T-helper 1 cell treated with Interleukin-12 subunit alpha and Interleukin-12 subunit beta and Interleukin-4 antibody, amounts not matched to agents 30 ng/mL and 1 ng/mL, for 36 hours (primary cell): ENCODE data around the gene PHYKPL. TPM values are rescaled to one million over a fixed set of nuclear protein-coding genes. Genes with fewer than 3 reads are reported as not detected.

ENCODE experiments used
- intact Hi-C: fragments of 100-400 bp; cut with micrococcal nuclease; formaldehyde crosslinking; loops from one replicate; pipeline ENCODE4 v1.15.1; 2024
- total RNA-seq: library from RNA; stranded (reverse); gene quantifications from 2 replicates; pipeline ENCODE4 v1.2.3, GENCODE V29; 2022

The PHYKPL gene
- total RNA-seq, 1 donor from 2014 or later: 182 TPM

DNA sequence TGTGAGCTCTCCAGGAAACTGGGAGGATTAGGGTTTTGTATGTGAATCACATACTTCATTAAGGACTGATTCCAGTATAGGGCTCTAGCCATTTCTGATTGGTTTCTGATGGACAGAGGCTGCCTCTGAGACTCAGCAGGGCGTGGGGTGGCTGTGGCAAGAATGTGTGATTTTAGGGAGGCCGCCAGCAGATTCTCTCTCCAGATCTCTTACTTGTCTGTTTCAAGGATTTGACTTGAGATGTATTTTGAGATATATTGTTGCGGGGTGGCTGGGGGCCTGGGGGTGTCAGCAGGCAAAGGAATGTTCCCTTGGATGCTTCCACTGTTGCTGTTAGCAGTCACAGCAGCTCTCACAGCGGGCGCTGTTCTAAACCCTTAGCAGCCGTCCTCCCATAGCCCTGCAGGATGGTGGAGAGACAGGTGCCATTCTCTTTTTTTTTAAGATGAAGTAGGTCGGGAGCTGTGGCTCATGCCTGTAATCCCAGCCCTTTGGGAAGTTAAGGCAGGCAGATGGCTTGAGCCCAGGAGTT is 36.3 kb downstream of the PHYKPL start:
- intact Hi-C loops: no loop called here

DNA sequence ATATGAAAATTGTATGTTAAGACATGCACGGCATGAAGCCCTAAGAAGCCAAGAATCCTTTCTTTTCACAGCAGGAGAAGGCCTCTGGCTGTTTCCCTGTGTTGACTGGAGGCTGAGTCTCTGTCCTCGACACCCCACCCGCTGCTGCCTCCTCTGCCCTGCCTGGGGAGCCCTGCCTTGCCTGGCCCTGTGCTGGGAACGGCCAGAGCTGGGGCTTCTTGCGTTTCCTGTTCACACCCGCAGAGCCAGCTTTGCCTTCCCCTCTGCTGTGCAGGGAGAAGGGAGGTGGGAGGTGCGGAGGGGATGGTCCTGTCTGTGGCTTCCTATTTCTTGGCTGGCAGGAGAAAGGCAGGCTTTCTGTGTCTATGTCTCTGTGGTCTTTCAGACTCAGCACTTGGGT is 38.6 kb downstream of the PHYKPL start:
- intact Hi-C loops: no loop called here

DNA sequence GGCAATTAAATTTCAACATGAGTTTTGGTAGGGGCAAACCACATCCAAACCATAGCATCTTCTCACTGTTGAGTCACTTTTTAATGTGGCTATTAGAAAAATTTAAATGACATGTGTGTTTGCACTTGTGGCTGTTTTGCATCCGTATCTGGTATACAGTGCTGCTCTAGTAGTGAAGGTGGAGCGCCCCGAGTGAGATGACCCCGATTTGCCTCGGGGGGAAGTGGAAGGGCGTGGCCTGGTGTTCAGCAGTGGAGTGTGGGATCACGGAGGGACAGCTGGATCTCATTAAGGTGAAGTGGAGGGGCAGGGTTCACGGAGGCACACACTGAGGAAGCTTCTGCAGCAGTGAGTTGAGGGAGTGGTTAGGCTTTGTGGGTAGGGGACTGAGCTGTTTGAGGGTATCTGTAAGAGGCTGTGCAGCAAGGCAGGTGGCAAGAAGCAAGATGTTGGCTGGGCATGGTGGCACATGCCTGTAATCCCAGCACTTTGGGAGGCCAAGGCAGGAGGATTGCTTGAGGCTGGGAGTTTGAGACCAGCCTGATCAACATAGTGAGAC is 39.3 kb downstream of the PHYKPL start:
- intact Hi-C loops: no loop called here

DNA sequence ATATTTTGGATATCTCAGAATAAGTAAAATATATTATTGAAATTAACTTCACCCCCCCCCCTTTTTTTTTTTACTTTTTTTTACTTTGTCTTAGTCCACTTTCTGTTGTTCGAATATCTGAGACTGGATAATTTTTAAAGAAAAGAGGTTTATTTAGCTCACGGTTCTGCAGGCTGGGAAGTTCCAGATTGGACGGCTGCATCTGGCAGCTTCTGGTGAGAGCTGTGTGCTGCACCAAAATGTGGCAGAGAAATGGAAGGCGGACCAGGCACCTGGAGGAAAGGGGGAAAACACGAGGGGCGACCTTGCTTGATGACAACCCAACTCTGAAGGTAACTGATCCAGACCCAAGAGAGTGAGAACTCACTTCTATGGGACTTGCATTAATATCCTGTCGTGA is 39.8 kb downstream of the PHYKPL start:
- intact Hi-C loops: no loop called here

DNA sequence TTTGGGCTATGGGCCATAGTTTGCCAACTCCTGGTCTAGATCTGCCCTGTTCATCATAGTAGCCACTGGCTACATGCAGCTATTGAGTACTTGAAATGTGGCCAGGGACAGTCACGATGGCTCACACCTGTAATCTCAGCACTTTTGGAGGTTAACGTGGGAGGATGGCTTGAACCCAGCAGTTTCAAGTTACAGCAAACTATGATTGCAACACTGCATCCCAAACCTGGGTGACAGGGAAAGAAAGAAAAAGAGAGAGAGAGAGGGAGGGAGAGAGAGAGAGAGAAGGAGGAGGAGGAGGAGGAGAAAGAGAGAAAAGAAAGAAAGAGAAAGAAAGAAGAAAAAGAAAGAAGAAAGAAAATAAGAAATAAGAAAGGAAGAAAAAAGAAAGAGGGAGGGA is 40.4 kb downstream of the PHYKPL start:
- intact Hi-C loops: no loop called here

DNA sequence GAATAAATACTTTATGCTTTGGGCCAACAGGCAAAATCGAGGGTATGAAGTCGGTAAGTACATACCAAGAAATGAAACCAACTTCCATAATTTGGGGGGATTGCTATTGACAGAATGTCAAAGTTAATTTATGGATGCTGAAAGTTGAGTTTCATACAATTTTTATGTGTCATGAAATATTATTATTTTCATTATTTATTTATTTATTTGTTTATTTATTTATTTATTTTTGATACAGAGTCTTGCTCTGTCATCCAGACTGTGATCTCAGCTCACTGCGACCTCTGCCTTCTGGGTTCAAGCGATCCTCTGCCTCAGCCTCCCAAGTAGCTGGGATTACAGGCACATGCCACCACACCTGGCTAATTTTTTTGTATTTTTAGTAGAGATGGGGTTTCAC is 40.9 kb downstream of the PHYKPL start:
- intact Hi-C loops: no loop called here

DNA sequence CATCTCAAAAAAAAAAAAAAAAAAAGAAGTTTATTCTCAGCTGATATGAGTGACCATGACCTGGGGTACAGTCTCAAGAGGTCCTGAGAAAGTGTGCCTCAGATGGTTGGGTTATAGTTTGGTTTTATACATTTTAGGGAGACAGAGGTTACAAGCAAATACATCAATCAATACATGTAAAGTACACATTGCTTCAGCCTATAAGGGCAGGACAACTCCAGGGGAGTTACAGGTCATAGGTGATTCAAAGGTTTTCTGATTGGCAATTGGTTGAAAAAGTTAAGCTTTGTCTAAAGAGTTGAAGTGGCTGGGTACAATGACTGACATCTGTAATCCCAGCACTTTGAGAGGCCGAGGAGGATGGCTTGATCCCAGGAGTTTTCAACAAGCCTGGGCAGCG is 43.2 kb downstream of the PHYKPL start:
- intact Hi-C loops: no loop called here

DNA sequence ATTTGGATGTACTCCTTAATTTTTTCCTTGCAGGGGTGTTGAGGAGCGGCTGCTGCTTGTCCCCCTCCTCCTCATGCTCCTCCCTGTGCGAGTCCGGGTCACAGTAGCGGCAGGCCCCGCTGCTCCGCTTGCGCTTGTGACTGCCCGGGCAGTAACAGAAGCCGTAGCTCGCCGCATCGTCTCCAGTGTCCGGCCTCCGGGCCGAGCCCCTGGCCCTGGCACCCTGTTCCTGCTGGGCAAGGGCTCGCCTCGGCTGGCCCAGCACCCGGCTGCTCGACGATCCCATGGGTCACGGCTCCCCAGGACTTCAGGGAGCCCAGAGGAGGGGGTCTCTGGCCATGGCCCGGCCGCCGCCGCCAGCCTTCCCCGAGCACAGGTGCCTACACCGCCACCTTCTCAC is 45.6 kb downstream of the PHYKPL start, which contains the start of gene GMCL2:
GMCL2 (minus strand) TSS at position 358 of the 400 bp plus-strand sequence; CDS start at position 286, 72 bp downstream.
- intact Hi-C loops: no loop called here

DNA sequence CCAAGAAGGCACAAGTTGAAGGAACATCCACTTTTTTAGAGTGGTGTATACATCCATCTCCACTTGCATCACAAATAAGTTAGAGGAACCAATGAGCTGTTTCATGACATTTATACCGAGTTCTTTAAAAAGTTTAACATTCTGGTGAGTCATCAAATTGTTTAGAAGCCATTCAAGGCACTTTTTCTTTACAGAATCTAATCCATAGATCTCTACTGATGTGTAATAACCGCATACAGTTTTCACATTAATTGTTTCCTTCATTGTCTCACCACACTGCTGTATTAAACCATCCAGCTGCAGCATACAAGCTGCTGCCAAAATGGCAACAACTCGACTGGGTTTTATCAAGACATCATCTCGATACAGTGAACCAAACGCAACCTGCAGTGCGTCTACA is 46.2 kb downstream of the PHYKPL start:
- intact Hi-C loops: no loop called here

DNA sequence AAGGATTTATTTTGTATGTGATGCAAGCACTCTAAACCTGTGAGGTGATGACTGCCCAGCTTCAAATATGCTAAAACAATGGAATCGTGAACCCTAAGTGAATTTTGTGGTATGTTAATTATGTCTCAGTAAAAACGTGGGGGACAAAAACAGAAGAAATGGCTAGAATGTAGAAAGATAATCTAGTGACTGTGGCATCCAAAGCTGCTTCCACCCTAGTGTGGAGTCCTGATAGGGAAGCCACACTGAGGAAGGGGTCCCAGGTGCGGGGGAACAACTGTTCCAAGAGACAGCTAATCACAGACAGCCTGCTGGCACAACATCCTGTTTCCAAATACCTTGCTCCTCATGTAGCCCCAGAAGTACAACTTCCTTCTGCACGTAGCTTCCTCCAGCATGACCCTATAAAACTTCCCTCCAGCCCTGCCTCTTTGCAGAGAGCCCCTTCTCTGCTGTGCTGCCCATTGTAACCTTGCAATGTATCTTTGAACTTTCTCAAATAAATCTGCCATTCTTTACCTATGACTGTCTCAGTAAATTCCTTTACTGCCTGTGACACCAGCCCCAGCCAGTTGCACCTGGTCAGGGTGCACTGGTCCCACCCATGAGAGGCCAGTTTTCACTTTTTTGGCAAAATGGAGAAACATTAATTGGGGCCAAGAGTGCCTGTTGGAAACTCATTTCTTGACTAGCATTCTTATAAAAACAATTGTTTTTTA is 50.3 kb downstream of the PHYKPL start:
- intact Hi-C loops: no loop called here

DNA sequence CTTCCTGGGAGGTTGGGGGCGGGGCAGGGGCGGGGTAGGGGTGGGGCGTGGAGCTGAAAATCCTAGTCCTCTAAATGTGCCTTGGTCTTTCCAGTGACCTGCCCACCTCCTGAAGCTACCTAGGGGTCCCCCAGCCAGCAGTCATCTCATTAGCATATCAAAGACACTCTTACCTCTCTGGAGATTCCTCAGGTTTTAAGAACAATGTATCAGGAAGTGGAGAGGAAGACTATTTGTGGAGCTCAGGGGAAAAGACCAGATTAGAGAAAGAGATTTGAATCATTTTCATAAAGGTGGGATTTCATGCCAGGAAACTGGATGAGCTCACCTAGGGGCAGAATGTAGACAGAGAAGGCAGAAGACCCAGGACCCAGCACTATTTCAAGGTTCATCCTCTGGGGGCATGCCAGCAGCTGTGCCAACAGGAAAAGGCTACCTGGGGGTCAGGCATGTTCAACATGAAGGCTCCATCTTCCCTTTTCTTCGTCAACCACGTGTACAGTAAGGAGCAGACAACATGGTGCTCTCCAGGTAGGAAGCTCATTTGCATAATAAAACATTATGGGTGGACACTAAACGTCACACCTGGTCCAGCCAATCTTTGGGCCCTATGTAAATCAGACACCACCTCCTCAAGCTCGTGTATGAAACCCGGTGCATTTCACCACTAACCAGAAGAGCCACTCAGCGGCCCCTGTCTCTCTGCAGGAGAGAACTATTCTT is 52.3 kb downstream of the PHYKPL start:
- intact Hi-C loops: no loop called here

DNA sequence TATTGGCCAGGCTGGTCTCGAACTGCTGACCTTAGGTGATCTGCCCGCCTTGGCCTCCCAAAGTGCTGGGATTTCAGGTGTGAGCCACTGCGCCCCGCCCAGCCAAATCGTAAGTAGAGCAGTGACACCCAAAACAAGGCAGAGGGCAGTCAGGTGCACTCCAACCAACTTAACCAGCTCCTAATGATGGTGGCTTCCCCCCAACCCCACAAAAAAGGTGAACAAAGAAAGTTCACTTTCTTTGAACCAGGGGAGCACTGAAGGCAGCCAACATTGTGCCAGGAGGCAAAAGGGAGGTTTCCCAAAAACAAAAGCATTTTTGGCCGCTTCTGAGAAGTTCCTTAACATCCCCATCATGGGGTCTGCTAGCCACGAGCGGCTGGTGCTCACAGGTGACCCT is 55.0 kb downstream of the PHYKPL start:
- intact Hi-C loops: no loop called here

DNA sequence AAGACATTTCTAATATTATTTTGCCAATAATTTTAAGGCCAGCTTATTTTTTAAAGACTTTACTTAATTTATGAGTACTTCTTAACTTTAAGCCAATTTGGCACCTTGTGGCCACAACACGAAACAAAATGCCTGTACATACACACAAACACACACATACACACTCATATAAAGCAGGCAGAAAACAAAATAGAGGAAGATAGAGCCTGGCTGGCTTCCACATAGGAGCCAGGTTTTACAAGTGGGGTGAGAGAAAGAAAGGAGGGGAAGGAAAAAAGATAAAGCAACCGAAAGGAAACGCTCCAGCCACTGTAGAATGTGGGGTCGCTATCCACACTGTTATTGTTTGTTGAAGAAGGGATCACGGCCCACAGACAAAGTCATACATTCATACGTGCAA is 55.8 kb downstream of the PHYKPL start:
- intact Hi-C loops: no loop called here

DNA sequence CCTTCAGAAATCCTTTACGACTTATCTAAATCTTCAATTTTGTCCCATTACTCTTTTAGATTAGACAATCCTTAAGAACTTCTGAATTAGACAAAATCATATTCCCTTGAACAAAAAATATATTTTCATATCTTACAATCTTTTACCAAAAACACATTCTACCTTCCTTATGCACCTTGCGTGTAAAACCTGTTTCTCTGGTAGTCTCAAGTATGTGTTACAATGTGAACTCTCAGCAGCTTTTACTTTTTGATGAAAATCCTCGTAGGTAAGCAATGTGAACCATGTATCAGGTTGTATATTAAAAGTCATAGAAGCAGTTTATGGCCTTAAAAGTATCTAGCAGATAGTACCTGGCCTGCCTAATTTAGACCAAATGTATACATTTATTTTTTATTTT is 58.1 kb downstream of the PHYKPL start:
- intact Hi-C loops: no loop called here

DNA sequence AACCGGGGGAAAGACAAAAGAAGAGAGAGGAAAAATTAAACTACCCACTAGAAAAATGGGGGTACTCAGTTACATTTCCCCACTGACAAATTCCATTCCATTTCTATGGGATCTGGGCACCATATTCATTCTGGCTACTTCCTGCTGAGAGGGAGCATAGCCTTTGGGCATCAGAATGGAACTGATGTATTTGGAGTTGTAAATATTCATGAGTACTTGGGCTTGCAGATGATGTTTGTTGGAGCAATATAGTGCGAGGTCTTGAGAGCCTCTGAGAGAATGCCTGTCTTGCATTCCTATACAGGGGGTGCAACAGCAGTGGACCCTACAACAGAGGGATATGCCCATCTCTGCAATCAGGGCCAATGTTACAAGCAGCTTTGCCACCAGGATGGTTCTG is 62.1 kb downstream of the PHYKPL start:
- intact Hi-C loops: no loop called here

DNA sequence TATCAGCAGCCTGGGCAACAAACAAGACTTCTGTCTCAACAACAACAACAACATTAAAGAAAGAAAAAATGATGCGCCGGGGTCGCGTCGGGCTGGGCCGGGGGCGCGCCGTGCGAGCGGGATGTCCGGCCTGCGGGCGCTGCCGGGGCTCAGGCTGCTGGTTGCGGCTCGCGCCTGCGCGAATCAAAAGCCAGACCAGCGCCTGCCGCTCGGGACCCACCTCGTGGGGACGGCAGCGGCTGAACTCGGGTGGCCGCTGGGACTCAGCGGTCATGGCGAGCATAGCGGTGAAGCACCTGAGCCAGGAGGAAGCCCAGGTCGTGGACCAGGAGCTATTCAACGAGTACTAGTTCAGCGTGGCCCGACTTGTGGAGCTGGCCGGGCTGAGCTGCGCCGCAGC is 67.0 kb downstream of the PHYKPL start:
- intact Hi-C loops: no loop called here

DNA sequence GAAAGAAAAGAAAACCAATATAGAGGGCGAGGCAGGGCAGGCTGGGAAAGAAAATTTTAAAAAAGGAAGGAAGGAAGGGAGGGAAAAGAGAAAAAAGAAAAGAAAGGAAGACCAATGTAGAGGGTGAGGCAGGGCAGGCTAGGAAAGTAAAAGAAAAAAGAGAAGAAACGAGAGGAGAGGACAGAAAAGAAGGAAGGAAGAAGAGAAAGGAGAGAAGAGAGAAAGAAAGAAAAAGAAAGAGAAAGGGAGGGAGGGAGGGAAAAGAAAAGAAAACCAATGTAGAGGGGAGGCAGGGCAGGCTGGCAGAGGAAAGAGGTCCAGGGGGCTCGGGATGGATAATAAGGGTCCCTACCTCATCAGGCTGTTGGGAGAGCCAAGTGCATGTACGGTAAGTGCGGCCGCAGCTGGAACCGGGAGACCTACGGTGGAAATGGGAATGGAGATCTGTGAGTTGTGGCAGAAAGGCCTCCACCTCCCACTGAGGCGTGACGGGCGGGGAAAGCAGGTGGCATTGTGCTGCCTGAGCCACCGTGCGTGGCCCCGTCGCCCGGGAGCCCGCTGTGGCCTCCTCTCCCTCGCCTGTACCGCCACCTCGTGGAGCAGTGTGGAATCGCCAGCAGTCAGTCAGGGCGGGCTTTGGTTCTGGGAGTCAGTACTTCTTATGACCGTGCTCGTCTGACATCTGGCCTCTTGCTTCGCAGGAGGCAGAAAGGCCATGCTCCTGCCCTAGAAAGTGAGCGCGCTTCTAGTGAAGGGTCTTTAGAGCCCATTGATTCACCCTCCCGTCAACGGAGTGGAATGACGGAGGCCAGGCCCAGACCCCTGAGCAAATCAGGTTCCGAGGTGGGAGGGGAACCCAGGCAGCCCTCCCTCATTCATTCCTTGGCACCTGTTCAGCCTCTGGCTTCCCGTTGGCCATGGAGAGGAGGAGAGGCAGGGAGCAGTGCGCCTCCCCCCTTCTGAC is 68.5 kb downstream of the PHYKPL start:
- intact Hi-C loops: loop anchor here (1.0 kb wide), 6 partner anchors 11 to 102 kb away; partner anchors contain the start of genes HNRNPAB and NHP2

DNA sequence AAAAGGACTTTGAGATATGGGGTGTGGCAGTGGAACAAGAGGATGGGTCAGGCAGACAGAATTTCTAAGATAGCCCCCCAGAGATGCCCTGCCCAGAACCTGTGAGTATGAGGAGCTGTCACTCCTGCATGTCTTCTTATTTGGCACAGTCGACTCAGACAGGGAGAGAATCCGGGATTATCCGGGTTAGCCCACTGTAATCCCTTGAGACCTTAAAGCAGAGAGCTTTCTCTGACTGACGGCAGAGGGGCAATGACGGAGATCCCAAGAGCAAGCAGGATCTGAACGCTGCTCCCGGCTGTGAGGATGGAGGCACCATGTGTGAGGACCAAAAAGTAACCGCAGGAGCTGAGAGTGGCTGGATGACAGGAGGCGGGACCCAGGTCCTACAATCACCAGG is 70.1 kb downstream of the PHYKPL start:
- intact Hi-C loops: no loop called here

DNA sequence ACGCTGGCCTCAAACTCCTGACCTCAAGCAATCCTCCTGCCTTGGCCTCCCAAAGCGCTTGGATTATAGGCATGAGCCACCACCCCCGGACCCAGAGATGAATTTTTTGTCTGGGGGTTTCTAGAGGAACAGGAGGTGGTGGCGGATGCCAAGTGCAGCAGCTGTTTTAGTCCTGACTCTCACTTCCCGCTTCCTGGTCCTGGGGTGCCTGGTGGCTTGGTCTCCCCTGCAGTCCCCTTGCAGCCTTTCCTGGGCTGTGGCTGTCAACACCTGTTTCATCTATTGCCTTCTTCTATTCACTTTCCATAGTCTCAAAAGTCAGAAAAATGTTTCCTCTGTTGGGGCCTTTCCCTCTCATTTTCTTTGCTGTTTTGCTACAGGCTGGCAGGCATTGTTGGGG is 72.4 kb downstream of the PHYKPL start:
- intact Hi-C loops: no loop called here
